WTC11 (cell line): ENCODE measurements around the gene OR6J1.

Source experiments
- CREM ChIP-seq: sonication (generic); formaldehyde crosslinking; IDR thresholded peaks from 2 replicates; pipeline ENCODE4 v1.8.1; 2022; ENCODE audit warnings: mild to moderate bottlenecking, missing genetic modification reagents, moderate library complexity
- CTCF ChIP-seq: fragments of 200-600 bp; IDR thresholded peaks from 2 replicates; pipeline ENCODE4 v1.8.0; 2022; ENCODE audit warnings: antibody characterized with exemption
- FOXP1 ChIP-seq: sonication (generic); formaldehyde crosslinking; IDR thresholded peaks from 2 replicates; pipeline ENCODE4 v1.8.0; 2022; ENCODE audit warnings: missing genetic modification reagents, mild to moderate bottlenecking, moderate library complexity, borderline replicate concordance
- HMGXB4 ChIP-seq: sonication (generic); formaldehyde crosslinking; IDR thresholded peaks from 2 replicates; pipeline ENCODE4 v1.8.1; 2023; ENCODE audit warnings: mild to moderate bottlenecking, moderate library complexity, missing genetic modification reagents
- USF1 ChIP-seq: sonication (generic); formaldehyde crosslinking; IDR thresholded peaks from 2 replicates; pipeline ENCODE4 v1.8.0; 2022; ENCODE audit warnings: mild to moderate bottlenecking, missing genetic modification reagents
- ZBTB21 ChIP-seq: sonication (generic); formaldehyde crosslinking; IDR thresholded peaks from 2 replicates; pipeline ENCODE4 v1.8.1; 2023; ENCODE audit warnings: mild to moderate bottlenecking, missing genetic modification reagents, borderline replicate concordance

- TF ChIP-seq CREM (CRISPR knock-in tag) (no peak), FOXP1 (CRISPR knock-in tag) (no peak), USF1 (CRISPR knock-in tag) (no peak), CTCF (no peak), HMGXB4 (CRISPR knock-in tag) (no peak), ZBTB21 (CRISPR knock-in tag) (no peak)
Measured at GRCh38 chr14:22627506-22628263, 16.5 kb downstream of the OR6J1 start.
